GM10248 (cell line): ENCODE data around the gene NKX6-1.

Source experiments
- CTCF ChIA-PET: fragments of 300-600 bp; sonication (Branson Sonifier 250); formaldehyde crosslinking; extraction: SDS; loops from one replicate; lab custom pipeline; 2021; ENCODE audit warnings: antibody characterized with exemption; lab: Yijun Ruan, JAX
- POLR2A ChIA-PET: fragments of 350-650 bp; sonication (Branson Sonifier 250); formaldehyde crosslinking; extraction: SDS; loops from one replicate; lab custom pipeline; 2020; ENCODE audit warnings: antibody characterized with exemption; lab: Yijun Ruan, JAX
- DNase-seq: peaks from one replicate; pipeline ENCODE4 v3.0.0; 2012; ENCODE audit errors: extremely low spot score
- CTCF ChIP-seq: IDR thresholded peaks from 2 replicates; pipeline ENCODE4 v1.5.1; 2012; ENCODE audit warnings: mild to moderate bottlenecking, low read depth; ENCODE audit errors: extremely low read depth, missing control alignments, control extremely low read depth

The NKX6-1 gene

GRCh38 chr4:84483688-84484087, 15.4 kb downstream of the NKX6-1 start:
- ChIA-PET CTCF (interaction anchor here (1.1 kb wide), 2 partner anchors 16 to 20 kb away, joined by 3 read pairs; no protein-coding TSS in a partner anchor), POLR2A (no interaction called here)
- no peak for TF ChIP-seq CTCF
- DNase-seq, result no peak

- no peak for DNase-seq
- CTCF ChIA-PET, result interaction anchor here (1.1 kb wide), 2 partner anchors 15 to 21 kb away, joined by 3 read pairs; no protein-coding TSS in a partner anchor
- TF ChIP-seq CTCF, result no peak
- POLR2A ChIA-PET, result no interaction called here
Observed at GRCh38 chr4:84482564-84483563, 16.2 kb downstream of the NKX6-1 start.

- TF ChIP-seq CTCF, result no peak
- DNase-seq, result no peak
- CTCF ChIA-PET, result no interaction called here
- POLR2A ChIA-PET, result no interaction called here
Observed at GRCh38 chr4:84481860-84482245, 17.2 kb downstream of the NKX6-1 start.

- CTCF ChIA-PET, result no interaction called here
- TF ChIP-seq CTCF, result no peak
- DNase-seq, result no peak
- POLR2A ChIA-PET, result no interaction called here
Observed at GRCh38 chr4:84481077-84481859, 17.8 kb downstream of the NKX6-1 start.

GRCh38 chr4:84480082-84480481, 19.0 kb downstream of the NKX6-1 start:
- ChIA-PET POLR2A (no interaction called here), CTCF (interaction anchor here (1.8 kb wide), 1 partner anchor 11 kb away, joined by 4 read pairs; no protein-coding TSS in a partner anchor)
- no peak for DNase-seq
- TF ChIP-seq CTCF, result no peak

- no peak for DNase-seq
- POLR2A ChIA-PET, result no interaction called here
- no peak for TF ChIP-seq CTCF
- CTCF ChIA-PET, result interaction anchor here (1.0 to 1.8 kb wide), 2 partner anchors 11 to 1096 kb away, joined by 3 to 4 read pairs; no protein-coding TSS in a partner anchor
Observed at GRCh38 chr4:84479663-84480062, 19.4 kb downstream of the NKX6-1 start.
